DND-41 (cell line): ENCODE measurements around the gene MRPL39.

Experiments
- CTCF ChIP-seq: IDR thresholded peaks from 2 replicates; pipeline ENCODE4 v1.5.1; 2012; ENCODE audit warnings: borderline replicate concordance, low read length, moderate library complexity, mild to moderate bottlenecking; ENCODE audit not compliant: poor library complexity, severe bottlenecking; ENCODE audit errors: extremely low read depth
- EZH2 ChIP-seq: IDR thresholded peaks from 3 replicates; pipeline ENCODE4 v1.6.1; 2012; ENCODE audit warnings: borderline replicate concordance, low read depth, mild to moderate bottlenecking, moderate library complexity, low read length, inconsistent platforms; ENCODE audit not compliant: severe bottlenecking

GRCh38 chr21:25566645-25567044 is 40.6 kb downstream of the MRPL39 start:
- no peak for TF ChIP-seq CTCF
- TF ChIP-seq EZH2, result no peak
